Liver (tissue), 9 donors: ENCODE data around the gene GPR32. TPM values are rescaled to one million over a fixed set of nuclear protein-coding genes. Genes with fewer than 3 reads are reported as not detected.

Experiments
- DNase-seq: peaks from one replicate; pipeline ENCODE4 v3.0.0-alpha.2; 2017; ENCODE audit warnings: low spot score
- H3K27ac ChIP-seq, 2 donors: one replicate each; pipeline ENCODE4 v1.7.0; 2013; ENCODE audit warnings: inconsistent platforms in 2 of 2, low read length in 2 of 2, control low read depth in 1 of 2, low read depth in 1 of 2, mild to moderate bottlenecking in 1 of 2
- H3K27me3 ChIP-seq, 4 donors: one replicate each; pipeline versions ENCODE4 v1.6.1 to v1.7.0; 2013; ENCODE audit warnings: low read length in 3 of 4, inconsistent platforms in 1 of 4, mild to moderate bottlenecking in 1 of 4, moderate library complexity in 1 of 4; ENCODE audit not compliant: control insufficient read depth in 4 of 4, insufficient read depth in 4 of 4
- H3K36me3 ChIP-seq, 4 donors: one replicate each; pipeline versions ENCODE4 v1.6.1 to v1.7.0; 2013; ENCODE audit warnings: low read length in 3 of 4, mild to moderate bottlenecking in 3 of 4, low read depth in 1 of 4, moderate library complexity in 1 of 4; ENCODE audit not compliant: control insufficient read depth in 4 of 4, insufficient read depth in 3 of 4
- H3K4me1 ChIP-seq, 4 donors: one replicate each; pipeline versions ENCODE4 v1.6.1 to v1.7.0; 2013; ENCODE audit warnings: low read length in 3 of 4, mild to moderate bottlenecking in 3 of 4, moderate library complexity in 1 of 4; ENCODE audit not compliant: control insufficient read depth in 4 of 4, insufficient read depth in 4 of 4
- H3K4me3 ChIP-seq, 3 donors: one replicate each; pipeline versions ENCODE4 v1.6.1 to v1.7.0; 2013; ENCODE audit warnings: low read length in 3 of 3, control low read depth in 1 of 3, low read depth in 1 of 3, mild to moderate bottlenecking in 1 of 3
- H3K9ac ChIP-seq, 2 donors: one replicate each; pipeline ENCODE4 v1.7.0; 2013; ENCODE audit warnings: low read length in 2 of 2, mild to moderate bottlenecking in 2 of 2, moderate library complexity in 2 of 2, control low read depth in 1 of 2, low read depth in 1 of 2
- H3K9me3 ChIP-seq, 4 donors: one replicate each; pipeline versions ENCODE4 v1.6.1 to v1.7.0; 2013; ENCODE audit warnings: low read length in 3 of 4; ENCODE audit not compliant: control insufficient read depth in 4 of 4
- EGR1 ChIP-seq, 2 donors: IDR thresholded peaks; 2 replicates each; pipeline ENCODE4 v1.6.1; 2016 to 2018; ENCODE audit warnings: antibody characterized with exemption in 2 of 2, low read depth in 2 of 2
- FOXA2 ChIP-seq: IDR thresholded peaks from 2 replicates; pipeline ENCODE4 v1.6.1; 2016; ENCODE audit warnings: antibody characterized with exemption
- GABPA ChIP-seq, 2 donors: IDR thresholded peaks in 1 of 2; conservative IDR thresholded peaks in 1 of 2; 2 replicates each; pipeline ENCODE4 v1.6.1; 2016; ENCODE audit warnings: antibody characterized with exemption in 2 of 2, mild to moderate bottlenecking in 1 of 2, moderate library complexity in 1 of 2
- HNF4G ChIP-seq: IDR thresholded peaks from 2 replicates; pipeline ENCODE4 v1.6.1; 2016; ENCODE audit warnings: antibody characterized with exemption
- JUND ChIP-seq, 2 donors: IDR thresholded peaks; 2 replicates each; pipeline ENCODE4 v1.6.1; 2016; ENCODE audit warnings: antibody characterized with exemption in 2 of 2
- RXRA ChIP-seq, 2 donors: IDR thresholded peaks; 2 replicates each; pipeline ENCODE4 v1.6.1; 2017 to 2018; ENCODE audit warnings: antibody characterized with exemption in 2 of 2, mild to moderate bottlenecking in 1 of 2
- WGBS: extraction: QIAGEN DNeasy Blood & Tissue Kit; methylation state at CpG from one replicate; pipeline ENCODE4 v1.1.7; 2013; 5-methylcytosine and 5-hydroxymethylcytosine counted together
- polyA plus RNA-seq, 2 donors: library from polyadenylated mRNA; stranded (reverse) in 1 of 2; unstranded in 1 of 2; fragments of 200-250 nt in 1 of 2; fragments of >200 nt in 1 of 2; fragmentation: Nextera tagmentation in 1 of 2; extraction: Ambion mirVana in 1 of 2; gene quantifications; one replicate each; pipeline versions ENCODE4 v1.2.1 to v1.2.3, GENCODE V29; 2013 to 2015
- total RNA-seq, 2 donors: library from RNA; depleted of rRNA; stranded (reverse); fragments of >200 nt; gene quantifications; one replicate each; pipeline ENCODE4 v1.2.3, GENCODE V29; 2014
- TF ChIP-seq, protein P1 (sequence below): fragments of 150-350 bp; IDR thresholded peaks from 2 replicates; pipeline ENCODE4 v1.5.1; 2017; ENCODE audit warnings: improper control_type of control experiment, low read depth, low read length; ENCODE audit not compliant: missing input control
- TF ChIP-seq, protein P2 (sequence below): IDR thresholded peaks from 2 replicates; pipeline ENCODE4 v1.6.1; 2016; ENCODE audit warnings: antibody characterized with exemption
- TF ChIP-seq, protein P3 (sequence below): IDR thresholded peaks from 2 replicates; pipeline ENCODE4 v1.6.1; 2016; ENCODE audit warnings: antibody characterized with exemption, mild to moderate bottlenecking
- TF ChIP-seq, protein P4 (sequence below): IDR thresholded peaks from 2 replicates; pipeline ENCODE4 v1.6.1; 2016; ENCODE audit warnings: antibody characterized with exemption
- donor health status: healthy.
- donor health status: healthy.
- donor health status: healthy.
- donor health status: healthy.
- donor health status: healthy.

Gene GPR32
- total and polyA plus RNA-seq, 4 donors, result not detected

DNA sequence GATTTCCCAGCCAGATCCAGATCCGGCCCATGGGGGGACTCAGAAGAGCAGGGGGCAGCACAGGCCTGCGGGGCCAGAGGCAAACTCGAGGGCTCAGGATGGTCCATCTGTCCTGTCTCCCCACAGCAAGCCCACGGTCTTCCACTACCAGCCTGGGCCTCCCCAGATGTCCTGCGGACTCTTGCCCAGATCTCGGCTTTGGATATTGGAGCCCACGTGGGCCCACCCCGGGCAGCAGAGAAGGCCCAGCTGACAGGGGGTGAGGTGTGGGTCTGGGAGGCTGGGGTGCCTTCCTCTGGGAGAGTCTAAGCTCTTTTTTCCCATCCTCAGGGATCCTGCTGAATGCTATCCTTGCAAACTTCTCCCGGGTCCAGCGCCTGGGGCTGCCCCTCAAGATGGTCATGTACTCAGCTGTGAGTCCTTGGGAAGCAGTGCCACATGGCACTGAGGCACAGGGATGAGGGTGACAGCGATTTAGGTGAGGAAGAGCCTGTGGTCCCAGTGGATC is 23.3 kb downstream of the GPR32 start:
- Histone ChIP-seq H3K27ac (no peak overlapping the region), H3K36me3 (peaks cover 6 to 22% (median 7%) of the 10 kb centered on the region in 4 donors), H3K4me1 (no peaks in the 10 kb centered on the region), H3K4me3 (no peak overlapping the region), H3K9ac (no peak overlapping the region), H3K27me3 (no peaks in the 10 kb centered on the region), H3K9me3 (no peaks in the 10 kb centered on the region)
- TF ChIP-seq, protein P1, sequence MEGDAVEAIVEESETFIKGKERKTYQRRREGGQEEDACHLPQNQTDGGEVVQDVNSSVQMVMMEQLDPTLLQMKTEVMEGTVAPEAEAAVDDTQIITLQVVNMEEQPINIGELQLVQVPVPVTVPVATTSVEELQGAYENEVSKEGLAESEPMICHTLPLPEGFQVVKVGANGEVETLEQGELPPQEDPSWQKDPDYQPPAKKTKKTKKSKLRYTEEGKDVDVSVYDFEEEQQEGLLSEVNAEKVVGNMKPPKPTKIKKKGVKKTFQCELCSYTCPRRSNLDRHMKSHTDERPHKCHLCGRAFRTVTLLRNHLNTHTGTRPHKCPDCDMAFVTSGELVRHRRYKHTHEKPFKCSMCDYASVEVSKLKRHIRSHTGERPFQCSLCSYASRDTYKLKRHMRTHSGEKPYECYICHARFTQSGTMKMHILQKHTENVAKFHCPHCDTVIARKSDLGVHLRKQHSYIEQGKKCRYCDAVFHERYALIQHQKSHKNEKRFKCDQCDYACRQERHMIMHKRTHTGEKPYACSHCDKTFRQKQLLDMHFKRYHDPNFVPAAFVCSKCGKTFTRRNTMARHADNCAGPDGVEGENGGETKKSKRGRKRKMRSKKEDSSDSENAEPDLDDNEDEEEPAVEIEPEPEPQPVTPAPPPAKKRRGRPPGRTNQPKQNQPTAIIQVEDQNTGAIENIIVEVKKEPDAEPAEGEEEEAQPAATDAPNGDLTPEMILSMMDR, result no peak
- TF ChIP-seq RXRA (IDR thresholded peaks at IDR 0.05), result no peak
- TF ChIP-seq, protein P2, sequence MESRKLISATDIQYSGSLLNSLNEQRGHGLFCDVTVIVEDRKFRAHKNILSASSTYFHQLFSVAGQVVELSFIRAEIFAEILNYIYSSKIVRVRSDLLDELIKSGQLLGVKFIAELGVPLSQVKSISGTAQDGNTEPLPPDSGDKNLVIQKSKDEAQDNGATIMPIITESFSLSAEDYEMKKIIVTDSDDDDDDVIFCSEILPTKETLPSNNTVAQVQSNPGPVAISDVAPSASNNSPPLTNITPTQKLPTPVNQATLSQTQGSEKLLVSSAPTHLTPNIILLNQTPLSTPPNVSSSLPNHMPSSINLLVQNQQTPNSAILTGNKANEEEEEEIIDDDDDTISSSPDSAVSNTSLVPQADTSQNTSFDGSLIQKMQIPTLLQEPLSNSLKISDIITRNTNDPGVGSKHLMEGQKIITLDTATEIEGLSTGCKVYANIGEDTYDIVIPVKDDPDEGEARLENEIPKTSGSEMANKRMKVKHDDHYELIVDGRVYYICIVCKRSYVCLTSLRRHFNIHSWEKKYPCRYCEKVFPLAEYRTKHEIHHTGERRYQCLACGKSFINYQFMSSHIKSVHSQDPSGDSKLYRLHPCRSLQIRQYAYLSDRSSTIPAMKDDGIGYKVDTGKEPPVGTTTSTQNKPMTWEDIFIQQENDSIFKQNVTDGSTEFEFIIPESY, result no peak
- TF ChIP-seq, protein P3, sequence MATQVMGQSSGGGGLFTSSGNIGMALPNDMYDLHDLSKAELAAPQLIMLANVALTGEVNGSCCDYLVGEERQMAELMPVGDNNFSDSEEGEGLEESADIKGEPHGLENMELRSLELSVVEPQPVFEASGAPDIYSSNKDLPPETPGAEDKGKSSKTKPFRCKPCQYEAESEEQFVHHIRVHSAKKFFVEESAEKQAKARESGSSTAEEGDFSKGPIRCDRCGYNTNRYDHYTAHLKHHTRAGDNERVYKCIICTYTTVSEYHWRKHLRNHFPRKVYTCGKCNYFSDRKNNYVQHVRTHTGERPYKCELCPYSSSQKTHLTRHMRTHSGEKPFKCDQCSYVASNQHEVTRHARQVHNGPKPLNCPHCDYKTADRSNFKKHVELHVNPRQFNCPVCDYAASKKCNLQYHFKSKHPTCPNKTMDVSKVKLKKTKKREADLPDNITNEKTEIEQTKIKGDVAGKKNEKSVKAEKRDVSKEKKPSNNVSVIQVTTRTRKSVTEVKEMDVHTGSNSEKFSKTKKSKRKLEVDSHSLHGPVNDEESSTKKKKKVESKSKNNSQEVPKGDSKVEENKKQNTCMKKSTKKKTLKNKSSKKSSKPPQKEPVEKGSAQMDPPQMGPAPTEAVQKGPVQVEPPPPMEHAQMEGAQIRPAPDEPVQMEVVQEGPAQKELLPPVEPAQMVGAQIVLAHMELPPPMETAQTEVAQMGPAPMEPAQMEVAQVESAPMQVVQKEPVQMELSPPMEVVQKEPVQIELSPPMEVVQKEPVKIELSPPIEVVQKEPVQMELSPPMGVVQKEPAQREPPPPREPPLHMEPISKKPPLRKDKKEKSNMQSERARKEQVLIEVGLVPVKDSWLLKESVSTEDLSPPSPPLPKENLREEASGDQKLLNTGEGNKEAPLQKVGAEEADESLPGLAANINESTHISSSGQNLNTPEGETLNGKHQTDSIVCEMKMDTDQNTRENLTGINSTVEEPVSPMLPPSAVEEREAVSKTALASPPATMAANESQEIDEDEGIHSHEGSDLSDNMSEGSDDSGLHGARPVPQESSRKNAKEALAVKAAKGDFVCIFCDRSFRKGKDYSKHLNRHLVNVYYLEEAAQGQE, result no peak
- TF ChIP-seq, protein P4, sequence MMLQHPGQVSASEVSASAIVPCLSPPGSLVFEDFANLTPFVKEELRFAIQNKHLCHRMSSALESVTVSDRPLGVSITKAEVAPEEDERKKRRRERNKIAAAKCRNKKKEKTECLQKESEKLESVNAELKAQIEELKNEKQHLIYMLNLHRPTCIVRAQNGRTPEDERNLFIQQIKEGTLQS, result no peak
- TF ChIP-seq HNF4G, result no peak
- no peak for TF ChIP-seq FOXA2
- no peak for TF ChIP-seq GABPA (IDR thresholded peaks at IDR 0.05 in 1 of 2, conservative IDR thresholded peaks at IDR 0.05 in 1 of 2)
- no peak for TF ChIP-seq JUND (IDR thresholded peaks at IDR 0.05)
- DNase-seq, result no peak
- WGBS, result 70% methylated on average over 11 of the region's 11 CpGs

DNA sequence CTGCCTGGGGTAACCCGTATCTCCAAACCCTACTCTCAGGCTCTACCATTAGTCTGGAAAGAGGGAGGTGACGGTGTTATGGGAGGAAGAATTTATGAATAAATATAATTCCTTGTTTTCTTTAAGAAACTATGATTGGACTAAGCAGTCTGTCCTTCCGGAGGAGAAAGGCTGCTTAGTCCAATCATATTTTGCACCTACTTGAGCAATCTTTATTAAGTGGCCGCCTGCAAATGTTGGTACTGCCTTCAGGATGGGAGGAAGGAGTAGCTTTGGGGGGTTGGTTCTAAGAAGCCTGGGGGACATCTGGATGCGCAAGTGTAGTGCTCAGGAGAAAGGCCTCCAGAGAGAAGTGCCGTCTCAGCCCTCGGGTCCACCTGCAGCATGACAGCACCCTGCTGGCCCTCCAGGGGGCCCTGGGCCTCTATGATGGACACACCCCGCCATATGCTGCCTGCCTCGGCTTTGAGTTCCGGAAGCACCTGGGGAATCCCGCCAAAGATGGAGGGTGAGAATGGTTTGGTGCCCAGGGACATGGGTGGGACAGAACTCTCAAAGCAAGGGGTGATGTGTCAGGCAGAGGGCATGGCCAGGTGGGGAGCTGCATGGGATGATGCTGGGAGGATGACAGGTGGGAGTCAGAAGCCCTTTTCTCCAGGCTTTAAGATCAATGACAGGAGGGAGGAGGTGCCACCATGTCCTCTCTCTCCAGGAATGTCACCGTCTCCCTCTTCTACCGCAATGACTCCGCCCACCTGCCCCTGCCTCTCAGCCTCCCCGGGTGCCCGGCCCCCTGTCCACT is 24.0 kb downstream of the GPR32 start:
- whole genome bisulfite sequencing, result 28% methylated on average over 16 of the region's 16 CpGs
- DNase-seq, result no peak

More for the DNA sequence above, 24.0 kb downstream of the GPR32 start:
- Histone ChIP-seq H3K4me3 (no peak overlapping the region), H3K27ac (no peak overlapping the region), H3K9ac (no peak overlapping the region), H3K36me3 (peaks cover 6 to 29% (median 8%) of the 10 kb centered on the region in 4 donors), H3K27me3 (no peaks in the 10 kb centered on the region), H3K4me1 (no peaks in the 10 kb centered on the region), H3K9me3 (no peaks in the 10 kb centered on the region)
- TF ChIP-seq, protein P1, result peak; percentile 4
- TF ChIP-seq, protein P3, result no peak
- no peak for TF ChIP-seq EGR1 (IDR thresholded peaks at IDR 0.05; ENCODE audit: low read depth in 2 of 2)
- TF ChIP-seq JUND (IDR thresholded peaks at IDR 0.05), result no peak
